Breast epithelium (tissue), 4 donors: ENCODE measurements around the gene CMTM3. TPM values are rescaled to one million over a fixed set of nuclear protein-coding genes. Genes with fewer than 3 reads are reported as not detected.
A peak's percentile ranks its signal among the peaks of the same experiment; 100 is the strongest.

Experiments used
- DNase-seq, 2 donors: peaks; one replicate each; pipeline ENCODE4 v3.0.0-alpha.2; 2019; ENCODE audit warnings: low spot score in 2 of 2
- H3K27ac ChIP-seq, 2 donors: fragments of 200-600 bp; sonication (generic) in 1 of 2; one replicate each; pipeline ENCODE4 v1.5.1; 2016 to 2019; ENCODE audit warnings: mild to moderate bottlenecking in 1 of 2
- H3K27me3 ChIP-seq, 2 donors: fragments of 200-600 bp; sonication (generic) in 1 of 2; one replicate each; pipeline versions ENCODE4 v1.5.1 to v1.6.0; 2017 to 2019; ENCODE audit warnings: control low read depth in 1 of 2, mild to moderate bottlenecking in 1 of 2
- H3K36me3 ChIP-seq: fragments of 200-600 bp; one replicate; pipeline ENCODE4 v1.5.1; 2019
- H3K4me1 ChIP-seq, 2 donors: fragments of 200-600 bp; sonication (generic); one replicate each; pipeline ENCODE4 v1.5.1; 2016 to 2019; ENCODE audit warnings: control low read depth in 1 of 2
- H3K4me3 ChIP-seq, 3 donors: fragments of 200-600 bp; sonication (generic); 1 replicate in 2 of 3; 2 replicates in 1 of 3; pipeline ENCODE4 v1.5.1; 2016 to 2019; ENCODE audit warnings: mild to moderate bottlenecking in 3 of 3, moderate library complexity in 2 of 3
- H3K9me3 ChIP-seq, 2 donors: fragments of 200-600 bp; sonication (generic) in 1 of 2; one replicate each; pipeline ENCODE4 v1.5.1; 2016 to 2019; ENCODE audit warnings: control low read depth in 1 of 2
- CTCF ChIP-seq, 3 donors: fragments of 450-650 bp; IDR thresholded peaks; one replicate each; pipeline ENCODE4 v1.5.1; 2016 to 2017; ENCODE audit warnings: antibody characterized with exemption in 3 of 3, mild to moderate bottlenecking in 3 of 3, moderate library complexity in 3 of 3
- POLR2A ChIP-seq: fragments of 450-650 bp; IDR thresholded peaks from one replicate; pipeline ENCODE4 v1.6.1; 2016; ENCODE audit warnings: antibody characterized with exemption, mild to moderate bottlenecking, moderate library complexity
- POLR2AphosphoS5 ChIP-seq, 3 donors: sonication (generic); formaldehyde crosslinking; IDR thresholded peaks; one replicate each; pipeline ENCODE4 v1.6.1; 2017; ENCODE audit warnings: antibody characterized with exemption in 3 of 3
- intact Hi-C: fragments of 100-400 bp; cut with DNase I; formaldehyde crosslinking; loops from one replicate; pipeline ENCODE4 v1.15.1; 2023; ENCODE audit warnings: low total_unique reads
- total RNA-seq, 3 donors: library from RNA; depleted of rRNA; stranded (reverse); fragments of >200 nt; gene quantifications; one replicate each; pipeline ENCODE4 v1.1.0, GENCODE V29; 2016

CMTM3 gene
- total RNA-seq, 3 donors from 2014 or later = 19.5 to 54.9 (median 25.2) TPM

DNA sequence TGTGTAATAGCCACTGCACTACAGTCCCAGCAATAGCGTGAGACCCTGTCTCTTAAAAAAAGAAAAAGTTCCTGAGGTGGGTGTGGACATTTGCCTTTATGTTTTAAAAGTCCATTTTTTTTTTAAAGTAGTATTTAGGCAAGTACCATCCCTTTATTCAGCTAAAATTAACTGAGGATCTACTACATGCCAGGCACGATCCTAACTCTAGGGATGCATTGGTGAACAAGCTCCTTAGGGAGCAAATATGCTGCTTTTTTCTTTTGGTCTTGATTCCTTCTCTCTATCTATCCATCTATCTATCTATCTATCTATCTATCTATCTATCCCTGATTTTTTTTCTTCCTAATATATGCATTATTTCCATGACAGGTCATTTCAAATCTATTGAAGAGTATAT is 44.7 kb downstream of the CMTM3 start:
- Histone ChIP-seq H3K9me3 (no peaks in the 10 kb centered on the region), H3K36me3 (no peaks in the 10 kb centered on the region), H3K27me3 (no peaks in the 10 kb centered on the region), H3K27ac (peak overlapping the region in 1 of 2 donors; percentile 71), H3K4me1 (peaks cover 0 to 4% of the 10 kb centered on the region in 2 donors), H3K4me3 (no peak overlapping the region)
- TF ChIP-seq POLR2A (no peak), POLR2AphosphoS5 (IDR thresholded peaks at IDR 0.05) (no peak), CTCF (IDR thresholded peaks at IDR 0.05) (no peak)
- no peak for DNase-seq
- intact Hi-C loops = no loop called here

GRCh38 chr16:66649636-66650205 is 45.2 kb downstream of the CMTM3 start:
- intact Hi-C loops = no loop called here
- H3K9me3 ChIP-seq = no peaks in the 10 kb centered on the region

DNA sequence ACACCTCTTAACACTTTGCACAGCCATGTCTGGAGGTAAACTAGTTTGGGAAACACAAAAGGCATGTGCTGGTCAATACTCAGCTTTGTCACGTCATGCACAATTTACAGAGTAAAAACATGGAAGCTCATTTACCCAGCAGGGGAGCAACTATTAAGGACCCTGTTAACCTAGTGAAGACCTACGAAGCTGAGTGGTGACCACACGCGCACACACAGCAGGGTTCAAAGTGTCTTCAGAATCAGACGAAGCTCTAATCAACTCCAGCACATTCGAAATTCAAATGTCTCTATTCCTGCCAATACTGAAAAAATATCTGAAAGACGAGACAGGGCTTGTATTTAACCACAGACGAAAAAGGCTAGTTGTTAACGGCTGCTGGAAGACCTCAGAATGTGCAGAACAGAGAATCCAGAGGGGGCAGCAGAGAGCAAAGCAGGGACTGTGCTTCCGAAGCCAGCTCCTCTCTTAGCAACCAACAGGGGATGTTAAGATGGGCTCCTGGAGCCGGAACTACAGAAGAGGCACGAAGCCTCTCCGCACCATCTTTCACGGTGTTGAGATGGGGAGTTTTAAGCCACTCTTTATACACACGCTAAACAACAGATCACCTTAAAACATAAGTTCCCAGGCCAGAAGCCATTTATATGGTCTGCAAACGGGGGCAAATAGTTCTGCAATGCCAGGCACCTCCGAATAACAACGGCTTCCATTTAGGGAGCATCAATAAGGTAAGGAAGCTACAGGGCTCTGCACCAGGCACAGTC is 46.4 kb downstream of the CMTM3 start:
- peaks cover 0 to 4% of the 10 kb centered on the region in 2 donors for H3K4me1 ChIP-seq
- H3K27me3 ChIP-seq = no peaks in the 10 kb centered on the region
- peak; percentile 65 to 76 for DNase-seq
- H3K4me3 ChIP-seq = peak overlapping the region in 2 of 3 donors; percentile 31 to 51
- no peaks in the 10 kb centered on the region for H3K36me3 ChIP-seq
- intact Hi-C loops = no loop called here
- TF ChIP-seq CTCF (IDR thresholded peaks at IDR 0.05) (peak; percentile 77 to 93 (median 90)), POLR2AphosphoS5 (IDR thresholded peaks at IDR 0.05) (no peak)
- peak overlapping the region; percentile 66 to 71 for H3K27ac ChIP-seq
- H3K9me3 ChIP-seq = no peaks in the 10 kb centered on the region

More at GRCh38 chr16:66649636-66650205, 45.2 kb downstream of the CMTM3 start:
- Histone ChIP-seq H3K36me3 (no peaks in the 10 kb centered on the region), H3K27ac (peak overlapping the region; percentile 66 to 71), H3K4me3 (no peak overlapping the region), H3K4me1 (peaks cover 0 to 4% of the 10 kb centered on the region in 2 donors), H3K27me3 (no peaks in the 10 kb centered on the region)
- DNase-seq = no peak
- TF ChIP-seq POLR2A (no peak), CTCF (IDR thresholded peaks at IDR 0.05) (no peak), POLR2AphosphoS5 (IDR thresholded peaks at IDR 0.05) (no peak)

DNA sequence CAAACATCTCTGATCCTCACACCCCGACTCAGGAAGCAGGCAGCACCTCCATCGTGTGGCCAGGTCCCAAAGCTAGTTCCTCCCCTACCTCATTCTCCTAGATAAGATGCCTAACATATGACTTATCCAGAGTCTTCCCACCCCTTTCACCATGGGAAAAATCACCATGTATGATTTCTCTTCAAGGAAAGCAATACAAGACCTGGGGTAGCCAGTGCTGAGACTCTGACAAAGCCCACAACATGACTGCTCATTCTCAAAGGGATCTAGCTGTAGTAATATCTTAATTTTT is 46.9 kb downstream of the CMTM3 start:
- TF ChIP-seq POLR2AphosphoS5 (IDR thresholded peaks at IDR 0.05) (no peak), CTCF (IDR thresholded peaks at IDR 0.05) (no peak), POLR2A (no peak)
- H3K27me3 ChIP-seq = no peaks in the 10 kb centered on the region
- no peak for DNase-seq
- peaks cover 0 to 4% of the 10 kb centered on the region in 2 donors for H3K4me1 ChIP-seq
- intact Hi-C loops = no loop called here
- H3K9me3 ChIP-seq = no peaks in the 10 kb centered on the region
- H3K27ac ChIP-seq = no peak overlapping the region
- peak overlapping the region in 2 of 3 donors; percentile 31 to 51 for H3K4me3 ChIP-seq
- no peaks in the 10 kb centered on the region for H3K36me3 ChIP-seq

- intact Hi-C loops = no loop called here
- Histone ChIP-seq H3K27me3 (no peaks in the 10 kb centered on the region), H3K36me3 (no peaks in the 10 kb centered on the region), H3K4me1 (peaks cover 0 to 4% of the 10 kb centered on the region in 2 donors), H3K27ac (no peak overlapping the region), H3K9me3 (no peaks in the 10 kb centered on the region), H3K4me3 (no peak overlapping the region)
- TF ChIP-seq CTCF (IDR thresholded peaks at IDR 0.05) = no peak
- TF ChIP-seq POLR2AphosphoS5 (IDR thresholded peaks at IDR 0.05) = no peak
- TF ChIP-seq POLR2A = no peak
- DNase-seq = no peak
Measured at GRCh38 chr16:66651965-66652364, 47.5 kb downstream of the CMTM3 start.
